ENCODE measurements around the gene NLRP6.
"Not testable (repeated sequence)": the region's sequence is repeated elsewhere in the genome, so short reads cannot be mapped to it uniquely, and the experiment has no call there.

The NLRP6 gene

DNA sequence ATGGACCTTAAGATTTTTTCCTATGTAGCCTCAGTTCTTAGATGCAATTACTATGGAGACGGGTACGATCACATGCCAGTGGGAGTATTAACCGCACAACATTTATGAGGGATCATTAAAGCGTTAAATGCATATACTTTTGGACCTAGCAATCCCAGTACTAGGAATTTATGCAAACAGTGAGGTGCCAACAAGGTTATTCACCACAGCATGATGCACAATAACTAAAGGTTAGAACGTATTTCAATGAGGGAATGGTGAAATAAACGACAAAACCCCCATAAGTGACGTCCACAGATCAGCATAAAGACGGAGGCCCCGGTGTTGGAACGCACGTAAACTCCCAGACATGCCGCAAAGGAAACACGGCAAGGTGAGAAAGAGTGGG is 42.6 kb upstream of the NLRP6 start:
- TF ChIP-seq, protein P1, sequence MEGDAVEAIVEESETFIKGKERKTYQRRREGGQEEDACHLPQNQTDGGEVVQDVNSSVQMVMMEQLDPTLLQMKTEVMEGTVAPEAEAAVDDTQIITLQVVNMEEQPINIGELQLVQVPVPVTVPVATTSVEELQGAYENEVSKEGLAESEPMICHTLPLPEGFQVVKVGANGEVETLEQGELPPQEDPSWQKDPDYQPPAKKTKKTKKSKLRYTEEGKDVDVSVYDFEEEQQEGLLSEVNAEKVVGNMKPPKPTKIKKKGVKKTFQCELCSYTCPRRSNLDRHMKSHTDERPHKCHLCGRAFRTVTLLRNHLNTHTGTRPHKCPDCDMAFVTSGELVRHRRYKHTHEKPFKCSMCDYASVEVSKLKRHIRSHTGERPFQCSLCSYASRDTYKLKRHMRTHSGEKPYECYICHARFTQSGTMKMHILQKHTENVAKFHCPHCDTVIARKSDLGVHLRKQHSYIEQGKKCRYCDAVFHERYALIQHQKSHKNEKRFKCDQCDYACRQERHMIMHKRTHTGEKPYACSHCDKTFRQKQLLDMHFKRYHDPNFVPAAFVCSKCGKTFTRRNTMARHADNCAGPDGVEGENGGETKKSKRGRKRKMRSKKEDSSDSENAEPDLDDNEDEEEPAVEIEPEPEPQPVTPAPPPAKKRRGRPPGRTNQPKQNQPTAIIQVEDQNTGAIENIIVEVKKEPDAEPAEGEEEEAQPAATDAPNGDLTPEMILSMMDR (conservative IDR thresholded peaks at IDR 0.05; ENCODE audit: low read depth, low read length) = no peak
- Histone ChIP-seq H4K20me1 (ENCODE audit: insufficient read depth) (no peaks in the 10 kb centered on the region), H3K79me2 (ENCODE audit: insufficient read depth, low read depth) (peaks cover 36% of the 10 kb centered on the region), H3K4me1 (ENCODE audit: low read depth, poor library complexity, severe bottlenecking) (peaks cover 26% of the 10 kb centered on the region), H3K4me3 (IDR thresholded peaks at IDR 0.05; ENCODE audit: insufficient read depth, low read depth, low read length) (no peak overlapping the region), H3K27me3 (ENCODE audit: insufficient read depth, low read depth) (no peaks in the 10 kb centered on the region), H3K4me2 (peak overlapping the region; percentile 55), H3K27ac (no peak overlapping the region), H2AFZ (ENCODE audit: low read depth) (peak overlapping the region; percentile 85), H3K9ac (peak overlapping the region; percentile 40; the same call in 1 of the 2 replicates), H3K36me3 (ENCODE audit: insufficient read depth) (no peaks in the 10 kb centered on the region)

DNA sequence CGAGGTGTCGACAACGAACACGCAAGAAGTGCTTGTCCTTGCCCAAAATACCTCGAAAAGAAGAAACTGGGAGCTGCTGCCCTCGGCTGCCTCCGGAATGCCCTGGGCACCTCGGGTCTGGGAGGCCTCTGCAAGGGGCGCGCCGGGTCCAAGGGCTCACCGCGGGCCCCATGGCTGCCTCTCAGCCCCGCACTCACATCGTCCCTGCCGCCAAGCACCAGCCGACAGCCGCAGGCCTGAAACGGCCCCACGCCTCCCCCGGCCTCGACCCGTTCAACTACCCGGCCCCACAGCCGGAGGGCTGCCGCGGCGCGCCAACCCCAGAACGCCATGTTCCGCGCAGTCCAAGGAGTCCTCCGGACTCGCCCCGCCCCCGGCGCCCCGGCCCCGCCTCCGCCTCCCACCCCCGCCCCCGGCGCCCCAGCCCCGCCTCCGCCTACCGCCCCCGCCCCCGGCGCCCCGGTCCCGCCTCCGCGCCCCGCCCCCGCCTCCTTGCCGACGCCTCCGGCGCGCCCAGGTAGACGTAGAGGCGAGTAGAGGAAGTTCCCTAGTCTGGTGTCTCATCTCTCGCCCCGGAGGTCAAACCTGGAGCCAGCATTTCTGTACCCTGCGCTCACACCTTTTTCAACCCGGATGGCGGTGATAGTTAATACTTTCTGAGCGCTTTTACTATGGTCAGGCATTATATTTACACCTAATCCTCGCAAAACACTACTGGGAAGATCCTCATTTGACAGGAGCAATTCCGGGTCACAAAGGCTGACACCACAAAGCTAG is 42.0 kb upstream of the NLRP6 start, which contains the start of gene SIRT3:
Gene SIRT3 (minus strand): TSS at position 346 of the 777 bp plus-strand sequence. CDS start 14 bp downstream, at position 332.
- no peaks in the 10 kb centered on the region for H3K27me3 ChIP-seq (ENCODE audit: insufficient read depth, low read depth)
- peak within 1 kb of the TSS; percentile 80 for H3K9ac ChIP-seq
- peak within 1 kb of the TSS; percentile 93 for H2AFZ ChIP-seq (ENCODE audit: low read depth)
- H3K4me3 ChIP-seq (IDR thresholded peaks at IDR 0.05; ENCODE audit: insufficient read depth, low read depth, low read length) = peak within 1 kb of the TSS; percentile 38
- no peaks in the 10 kb centered on the region for H3K36me3 ChIP-seq (ENCODE audit: insufficient read depth)
- H3K79me2 ChIP-seq (ENCODE audit: insufficient read depth, low read depth) = peaks cover 39% of the 10 kb centered on the region
- peak within 1 kb of the TSS; percentile 88 for H3K4me2 ChIP-seq
- TF ChIP-seq, protein P1 (conservative IDR thresholded peaks at IDR 0.05; ENCODE audit: low read depth, low read length) = peak; percentile 33; the same call in 1 of the 2 replicates
- H3K27ac ChIP-seq = peak within 1 kb of the TSS; percentile 65
- H3K4me1 ChIP-seq (ENCODE audit: low read depth, poor library complexity, severe bottlenecking) = peaks cover 26% of the 10 kb centered on the region
- no peaks in the 10 kb centered on the region for H4K20me1 ChIP-seq (ENCODE audit: insufficient read depth)

DNA sequence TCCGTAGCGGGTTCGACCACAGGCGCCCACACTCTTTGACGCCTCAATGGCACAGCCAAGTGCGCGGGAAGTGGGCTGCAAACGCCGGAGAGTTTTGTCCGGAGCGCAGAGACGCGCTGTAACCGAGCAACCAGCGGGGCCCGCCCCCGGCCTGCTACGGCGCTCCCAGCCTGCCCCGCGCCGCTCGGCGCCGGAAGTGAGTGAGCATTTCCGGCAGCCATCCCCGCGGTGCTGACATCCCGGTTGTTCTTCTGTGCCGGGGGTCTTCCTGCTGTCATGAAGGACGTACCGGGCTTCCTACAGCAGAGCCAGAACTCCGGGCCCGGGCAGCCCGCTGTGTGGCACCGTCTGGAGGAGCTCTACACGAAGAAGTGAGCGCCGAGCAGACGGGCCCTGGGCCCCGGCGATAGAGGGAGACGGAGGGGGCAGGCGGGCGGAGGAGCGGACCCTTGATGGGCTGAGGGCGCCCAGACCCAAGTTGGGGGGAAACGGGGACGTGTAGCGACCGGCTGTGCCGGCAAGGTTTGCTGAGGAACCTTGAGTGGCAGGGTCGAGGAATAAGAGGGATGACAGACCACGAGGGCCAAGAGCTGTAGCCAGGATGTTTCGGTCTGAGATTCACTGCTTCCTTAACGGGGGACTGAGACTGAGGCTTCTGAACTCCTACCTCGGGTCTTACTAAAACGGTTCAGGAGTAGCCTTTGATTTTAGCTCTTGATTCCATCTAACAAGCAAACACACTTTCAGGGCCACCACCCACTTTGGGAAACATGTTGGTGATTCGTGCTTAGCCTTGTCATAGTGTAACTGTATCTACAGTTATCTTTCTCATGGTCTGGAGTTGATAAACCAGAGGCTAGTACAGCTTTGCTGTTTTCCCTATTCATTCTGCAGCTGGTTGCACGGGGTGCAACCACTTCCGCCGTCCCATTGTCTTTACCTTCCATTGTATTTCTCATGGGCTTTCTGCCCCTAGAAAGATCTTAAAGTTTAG is 41.1 kb upstream of the NLRP6 start, which contains the start of gene PSMD13:
Gene PSMD13 (plus strand): TSS at position 203 of the 994 bp plus-strand sequence. CDS start 74 bp downstream, at position 277.
- peak within 1 kb of the TSS; percentile 65 for H3K27ac ChIP-seq
- no peaks in the 10 kb centered on the region for H3K27me3 ChIP-seq (ENCODE audit: insufficient read depth, low read depth)
- H2AFZ ChIP-seq (ENCODE audit: low read depth) = peak within 1 kb of the TSS; percentile 93
- H3K4me2 ChIP-seq = peak within 1 kb of the TSS; percentile 88
- H3K4me1 ChIP-seq (ENCODE audit: low read depth, poor library complexity, severe bottlenecking) = peaks cover 26% of the 10 kb centered on the region
- peaks cover 45% of the 10 kb centered on the region for H3K79me2 ChIP-seq (ENCODE audit: insufficient read depth, low read depth)
- TF ChIP-seq, protein P1 (conservative IDR thresholded peaks at IDR 0.05; ENCODE audit: low read depth, low read length) = peak; percentile 21; the same call in 1 of the 2 replicates
- peak within 1 kb of the TSS; percentile 38 for H3K4me3 ChIP-seq (IDR thresholded peaks at IDR 0.05; ENCODE audit: insufficient read depth, low read depth, low read length)
- H3K36me3 ChIP-seq (ENCODE audit: insufficient read depth) = no peaks in the 10 kb centered on the region
- H4K20me1 ChIP-seq (ENCODE audit: insufficient read depth) = no peaks in the 10 kb centered on the region
- H3K9ac ChIP-seq = peak within 1 kb of the TSS; percentile 80

DNA sequence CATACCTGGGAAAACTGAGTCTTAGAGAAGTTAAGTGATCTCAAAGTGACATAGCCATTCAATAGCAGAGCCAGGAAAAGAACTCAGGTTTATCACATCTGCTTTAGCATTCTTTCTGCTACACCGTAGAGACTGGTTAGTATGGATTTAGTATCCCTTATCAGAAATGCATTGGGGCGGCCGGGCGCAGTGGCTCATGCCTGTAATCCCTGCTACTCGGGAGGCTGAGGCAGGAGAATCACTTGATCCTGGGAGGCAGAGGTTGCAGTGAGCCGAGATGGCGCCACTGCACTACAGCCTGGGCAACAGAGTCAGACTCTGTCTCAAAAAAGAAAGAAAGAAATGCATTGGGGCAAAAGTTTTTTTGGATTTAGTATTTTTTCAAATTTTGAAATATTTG is 39.9 kb upstream of the NLRP6 start:
- peaks cover 45% of the 10 kb centered on the region for H3K79me2 ChIP-seq (ENCODE audit: insufficient read depth, low read depth)
- not testable (repeated sequence) for H3K4me3 ChIP-seq (IDR thresholded peaks at IDR 0.05; ENCODE audit: insufficient read depth, low read depth, low read length); H3K27me3 ChIP-seq (ENCODE audit: insufficient read depth, low read depth); H3K27ac ChIP-seq; H2AFZ ChIP-seq (ENCODE audit: low read depth); H4K20me1 ChIP-seq (ENCODE audit: insufficient read depth); H3K9ac ChIP-seq; H3K36me3 ChIP-seq (ENCODE audit: insufficient read depth)
- peak overlapping the region; percentile 88 for H3K4me2 ChIP-seq
- peaks cover 26% of the 10 kb centered on the region for H3K4me1 ChIP-seq (ENCODE audit: low read depth, poor library complexity, severe bottlenecking)
